ENCODE data around the gene IRF2BPL. TPM values are rescaled to one million over a fixed set of nuclear protein-coding genes. Genes with fewer than 3 reads are reported as not detected.
A peak's percentile ranks its signal among the peaks of the same experiment; 100 is the strongest.

IRF2BPL gene
- 1 to 10 TPM; 1.7 to 4.6 (median 3.2) TPM for polyA plus RNA-seq (ENCODE audit: low read depth in 6 of 6)

GRCh38 chr14:77028384-77029231, at the start of gene IRF2BPL:
IRF2BPL (minus strand) TSS chr14:77028708; CDS start chr14:77027792, 916 bp downstream.
- Mint-ChIP-seq H3K4me1 (peaks cover 30 to 50% (median 48%) of the 10 kb centered on the region in 3 donors), H3K9me3 (no peaks in the 10 kb centered on the region), H3K27me3 (no peaks in the 10 kb centered on the region), H3K4me3 (peak within 1 kb of the TSS; percentile 88 to 99 (median 96)), H3K27ac (peak within 1 kb of the TSS; percentile 96 to 99 (median 99)), H3K36me3 (no peaks in the 10 kb centered on the region)
- DNase-seq (peak; percentile 96), ATAC-seq (ENCODE audit: low read depth in 2 of 2) (peak; percentile 72 to 74)

- peaks cover 0 to 5% (median 5%) of the 10 kb centered on the region in 3 donors for H3K4me1 Mint-ChIP-seq
- peaks cover 0 to 9% (median 6%) of the 10 kb centered on the region in 7 donors for H3K9me3 Mint-ChIP-seq
- ATAC-seq (ENCODE audit: low read depth in 2 of 2) (no peak), DNase-seq (no peak)
- peaks cover 0 to 7% of the 10 kb centered on the region in 2 donors for H3K36me3 Mint-ChIP-seq
- no peak overlapping the region for H3K27ac Mint-ChIP-seq
- no peak overlapping the region for H3K4me3 Mint-ChIP-seq
- peaks cover 0 to 8% (median 0%) of the 10 kb centered on the region in 3 donors for H3K27me3 Mint-ChIP-seq
Observed at GRCh38 chr14:77077040-77077439, 48.5 kb upstream of the IRF2BPL start.

- DNase-seq (no peak), ATAC-seq (ENCODE audit: low read depth in 2 of 2) (no peak)
- Mint-ChIP-seq H3K27me3 (peaks cover 0 to 7% (median 0%) of the 10 kb centered on the region in 3 donors), H3K36me3 (peaks cover 0 to 7% of the 10 kb centered on the region in 2 donors), H3K27ac (no peak overlapping the region), H3K9me3 (peaks cover 0 to 9% (median 6%) of the 10 kb centered on the region in 7 donors), H3K4me3 (no peak overlapping the region), H3K4me1 (peaks cover 0 to 3% (median 3%) of the 10 kb centered on the region in 3 donors)
Observed at GRCh38 chr14:77076113-77076631, 47.7 kb upstream of the IRF2BPL start.

GRCh38 chr14:77074969-77075368, 46.5 kb upstream of the IRF2BPL start:
- DNase-seq (no peak), ATAC-seq (ENCODE audit: low read depth in 2 of 2) (no peak)
- peaks cover 0 to 5% (median 4%) of the 10 kb centered on the region in 7 donors for H3K9me3 Mint-ChIP-seq
- H3K4me3 Mint-ChIP-seq, result no peak overlapping the region
- H3K27ac Mint-ChIP-seq, result peak overlapping the region in 1 of 6 donors; percentile 62
- peaks cover 1 to 13% (median 5%) of the 10 kb centered on the region in 3 donors for H3K27me3 Mint-ChIP-seq
- peaks cover 0 to 3% of the 10 kb centered on the region in 2 donors for H3K36me3 Mint-ChIP-seq
- H3K4me1 Mint-ChIP-seq, result no peaks in the 10 kb centered on the region

GRCh38 chr14:77071938-77072388, 43.5 kb upstream of the IRF2BPL start:
- no peak for DNase-seq

GRCh38 chr14:77069551-77069950, 41.0 kb upstream of the IRF2BPL start:
- H3K27ac Mint-ChIP-seq, result no peak overlapping the region
- ATAC-seq (ENCODE audit: low read depth in 2 of 2) (no peak), DNase-seq (no peak)
- H3K4me1 Mint-ChIP-seq, result peaks cover 17 to 25% (median 20%) of the 10 kb centered on the region in 3 donors
- H3K9me3 Mint-ChIP-seq, result no peaks in the 10 kb centered on the region
- H3K27me3 Mint-ChIP-seq, result peaks cover 5 to 27% (median 12%) of the 10 kb centered on the region in 3 donors
- no peaks in the 10 kb centered on the region for H3K36me3 Mint-ChIP-seq
- H3K4me3 Mint-ChIP-seq, result no peak overlapping the region

More at GRCh38 chr14:77071938-77072388, 43.5 kb upstream of the IRF2BPL start:
- Mint-ChIP-seq H3K4me3 (no peak overlapping the region), H3K9me3 (no peaks in the 10 kb centered on the region), H3K27me3 (peaks cover 5 to 27% (median 12%) of the 10 kb centered on the region in 3 donors), H3K27ac (peak overlapping the region in 1 of 6 donors; percentile 47), H3K4me1 (peaks cover 2 to 6% (median 4%) of the 10 kb centered on the region in 3 donors), H3K36me3 (no peaks in the 10 kb centered on the region)
- no peak for ATAC-seq (ENCODE audit: low read depth in 2 of 2)

- Mint-ChIP-seq H3K27ac (peak overlapping the region in 1 of 6 donors; percentile 58), H3K27me3 (peaks cover 5 to 27% (median 12%) of the 10 kb centered on the region in 3 donors), H3K36me3 (no peaks in the 10 kb centered on the region), H3K9me3 (no peaks in the 10 kb centered on the region), H3K4me3 (no peak overlapping the region), H3K4me1 (peaks cover 20 to 25% (median 20%) of the 10 kb centered on the region in 3 donors)
- ATAC-seq (ENCODE audit: low read depth in 2 of 2) (no peak), DNase-seq (no peak)
Observed at GRCh38 chr14:77068517-77069200, 40.2 kb upstream of the IRF2BPL start.

- DNase-seq (peak; percentile 37), ATAC-seq (ENCODE audit: low read depth in 2 of 2) (peak; percentile 52 to 66)
- Mint-ChIP-seq H3K9me3 (no peaks in the 10 kb centered on the region), H3K4me1 (peaks cover 20 to 25% (median 22%) of the 10 kb centered on the region in 3 donors), H3K4me3 (no peak overlapping the region), H3K27ac (no peak overlapping the region), H3K27me3 (peaks cover 5 to 27% (median 12%) of the 10 kb centered on the region in 3 donors), H3K36me3 (no peaks in the 10 kb centered on the region)
Observed at GRCh38 chr14:77067632-77068516, 39.4 kb upstream of the IRF2BPL start.

GRCh38 chr14:77066578-77067172, 38.2 kb upstream of the IRF2BPL start:
- H3K9me3 Mint-ChIP-seq, result no peaks in the 10 kb centered on the region

GRCh38 chr14:77065851-77066577, 37.5 kb upstream of the IRF2BPL start:
- Mint-ChIP-seq H3K36me3 (no peaks in the 10 kb centered on the region), H3K27me3 (peaks cover 5 to 27% (median 12%) of the 10 kb centered on the region in 3 donors), H3K4me3 (peak overlapping the region in 3 of 8 donors; percentile 5 to 51 (median 12)), H3K9me3 (no peaks in the 10 kb centered on the region), H3K4me1 (peaks cover 20 to 25% (median 22%) of the 10 kb centered on the region in 3 donors), H3K27ac (peak overlapping the region in 1 of 6 donors; percentile 5)
- peak in 1 of 2 donors; percentile 29 for ATAC-seq (ENCODE audit: low read depth in 2 of 2)
- DNase-seq, result no peak

More at GRCh38 chr14:77066578-77067172, 38.2 kb upstream of the IRF2BPL start:
- H3K36me3 Mint-ChIP-seq, result no peaks in the 10 kb centered on the region
- ATAC-seq (ENCODE audit: low read depth in 2 of 2) (no peak), DNase-seq (no peak)
- peak overlapping the region in 2 of 8 donors; percentile 25 to 51 for H3K4me3 Mint-ChIP-seq
- H3K4me1 Mint-ChIP-seq, result peaks cover 20 to 25% (median 22%) of the 10 kb centered on the region in 3 donors
- H3K27ac Mint-ChIP-seq, result no peak overlapping the region
- peaks cover 5 to 27% (median 12%) of the 10 kb centered on the region in 3 donors for H3K27me3 Mint-ChIP-seq

- DNase-seq (no peak), ATAC-seq (ENCODE audit: low read depth in 2 of 2) (no peak)
- Mint-ChIP-seq H3K27ac (no peak overlapping the region), H3K4me3 (no peak overlapping the region), H3K9me3 (no peaks in the 10 kb centered on the region), H3K36me3 (no peaks in the 10 kb centered on the region), H3K4me1 (peaks cover 20 to 25% (median 22%) of the 10 kb centered on the region in 3 donors), H3K27me3 (peaks cover 0 to 14% (median 8%) of the 10 kb centered on the region in 3 donors)
Observed at GRCh38 chr14:77064521-77065178, 36.1 kb upstream of the IRF2BPL start.
